Neural crest cell (in vitro differentiated cells): Measurements from ENCODE around the gene CHMP1A. TPM values are rescaled to one million over a fixed set of nuclear protein-coding genes. Genes with fewer than 3 reads are reported as not detected.
A peak's percentile ranks its signal among the peaks of the same experiment; 100 is the strongest.

Experiments
- DNase-seq: peaks from one replicate; pipeline ENCODE4 v3.0.0; 2021; ENCODE audit warnings: low read depth, mixed read lengths, low spot score
- H3K27ac Mint-ChIP-seq: one replicate; pipeline ENCODE4 v1.8.0; 2021; ENCODE audit warnings: mild to moderate bottlenecking, mixed read lengths; ENCODE audit not compliant: unreplicated experiment
- H3K27me3 Mint-ChIP-seq: 2 replicates; pipeline ENCODE4 v1.8.0; 2021; ENCODE audit warnings: low read depth, mild to moderate bottlenecking, mixed read lengths
- H3K36me3 Mint-ChIP-seq: 2 replicates; pipeline ENCODE4 v1.8.0; 2021; ENCODE audit warnings: low read depth, mild to moderate bottlenecking, mixed read lengths
- H3K4me1 Mint-ChIP-seq: 2 replicates; pipeline ENCODE4 v1.8.0; 2021; ENCODE audit warnings: mixed read lengths
- H3K4me3 Mint-ChIP-seq: one replicate; pipeline ENCODE4 v1.8.0; 2021; ENCODE audit warnings: mild to moderate bottlenecking, mixed read lengths
- H3K9me3 Mint-ChIP-seq: 2 replicates; pipeline ENCODE4 v1.8.0; 2021; ENCODE audit warnings: mixed read lengths
- CTCF ChIP-seq: fragments of 200-600 bp; sonication (generic); conservative IDR thresholded peaks from 2 replicates; pipeline ENCODE4 v1.5.0; 2021; ENCODE audit warnings: antibody characterized with exemption, mild to moderate bottlenecking
- total RNA-seq: library from RNA; stranded (reverse); gene quantifications from 2 replicates; pipeline ENCODE4 v1.2.1, GENCODE V29; 2021

CHMP1A gene
- total RNA-seq, 1 donor from 2014 or later = 93.9 TPM

GRCh38 chr16:89646270-89646669, 11.2 kb downstream of the CHMP1A start:
- H3K9me3 Mint-ChIP-seq = no peaks in the 10 kb centered on the region
- H3K36me3 Mint-ChIP-seq = no peaks in the 10 kb centered on the region
- H3K4me3 Mint-ChIP-seq = no peak overlapping the region
- H3K27ac Mint-ChIP-seq = no peak overlapping the region
- no peak for DNase-seq
- no peak for TF ChIP-seq CTCF
- no peaks in the 10 kb centered on the region for H3K27me3 Mint-ChIP-seq
- H3K4me1 Mint-ChIP-seq = no peaks in the 10 kb centered on the region

DNA sequence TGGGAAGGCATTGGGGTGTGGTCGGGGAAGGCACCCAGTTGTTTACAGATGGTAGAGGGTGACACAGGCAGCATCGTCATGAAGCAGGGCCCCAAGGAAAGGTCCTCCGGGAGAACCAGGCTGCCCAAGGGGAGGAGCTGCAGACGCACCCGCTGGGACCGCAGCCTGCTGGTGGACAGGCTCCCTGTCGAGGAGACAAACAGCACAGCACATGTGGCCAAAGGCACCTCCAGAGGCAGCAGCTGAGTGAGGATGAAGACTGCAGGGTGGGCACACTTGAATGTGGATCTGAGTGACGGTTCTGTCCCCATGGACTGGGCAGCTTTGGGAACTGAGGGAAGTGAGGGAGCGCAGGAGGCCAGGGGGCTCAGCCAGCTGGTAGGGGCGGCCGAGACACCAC, 12.4 kb downstream of the CHMP1A start:
- DNase-seq = no peak
- H3K27ac Mint-ChIP-seq = peak overlapping the region; percentile 75
- no peaks in the 10 kb centered on the region for H3K9me3 Mint-ChIP-seq
- peaks cover 9% of the 10 kb centered on the region for H3K4me1 Mint-ChIP-seq
- no peak for TF ChIP-seq CTCF
- no peaks in the 10 kb centered on the region for H3K27me3 Mint-ChIP-seq
- no peaks in the 10 kb centered on the region for H3K36me3 Mint-ChIP-seq
- no peak overlapping the region for H3K4me3 Mint-ChIP-seq

- DNase-seq = no peak
- H3K27ac Mint-ChIP-seq = no peak overlapping the region
- no peaks in the 10 kb centered on the region for H3K36me3 Mint-ChIP-seq
- H3K4me1 Mint-ChIP-seq = peaks cover 9% of the 10 kb centered on the region
- H3K27me3 Mint-ChIP-seq = no peaks in the 10 kb centered on the region
- H3K4me3 Mint-ChIP-seq = no peak overlapping the region
- no peak for TF ChIP-seq CTCF
- H3K9me3 Mint-ChIP-seq = no peaks in the 10 kb centered on the region
Observed at GRCh38 chr16:89643769-89644300, 13.7 kb downstream of the CHMP1A start.

- no peak for DNase-seq
- no peaks in the 10 kb centered on the region for H3K27me3 Mint-ChIP-seq
- peaks cover 9% of the 10 kb centered on the region for H3K4me1 Mint-ChIP-seq
- no peak for TF ChIP-seq CTCF
- no peak overlapping the region for H3K4me3 Mint-ChIP-seq
- H3K36me3 Mint-ChIP-seq = no peaks in the 10 kb centered on the region
- H3K27ac Mint-ChIP-seq = no peak overlapping the region
- no peaks in the 10 kb centered on the region for H3K9me3 Mint-ChIP-seq
Observed at GRCh38 chr16:89642574-89642973, 14.9 kb downstream of the CHMP1A start.

- Mint-ChIP-seq H3K27ac (no peak overlapping the region), H3K27me3 (no peaks in the 10 kb centered on the region), H3K36me3 (no peaks in the 10 kb centered on the region), H3K4me1 (peaks cover 9% of the 10 kb centered on the region), H3K9me3 (no peaks in the 10 kb centered on the region), H3K4me3 (peak overlapping the region; percentile 69)
- no peak for DNase-seq
- TF ChIP-seq CTCF = no peak
Observed at GRCh38 chr16:89641458-89642119, 15.9 kb downstream of the CHMP1A start.
